NB4 (cell line): ENCODE data around the gene ZBTB7B.

Source experiments
- DNase-seq: peaks from one replicate; pipeline ENCODE4 v3.0.0; 2010; ENCODE audit warnings: low read depth
- H3K4me3 ChIP-seq: one replicate; pipeline ENCODE4 v1.5.1; 2011; ENCODE audit warnings: mild to moderate bottlenecking, low read depth, low read length, moderate library complexity
- CTCF ChIP-seq: IDR thresholded peaks from one replicate; pipeline ENCODE4 v1.5.1; 2012; ENCODE audit warnings: low read depth, low read length
- MAX ChIP-seq: IDR thresholded peaks from 2 replicates; pipeline ENCODE4 v1.6.1; 2011; ENCODE audit warnings: low read depth, low read length
- MYC ChIP-seq: IDR thresholded peaks from 2 replicates; pipeline ENCODE4 v1.6.1; 2011; ENCODE audit warnings: low read depth, low read length
- POLR2A ChIP-seq: IDR thresholded peaks from 2 replicates; pipeline ENCODE4 v1.6.1; 2011; ENCODE audit warnings: mild to moderate bottlenecking; ENCODE audit not compliant: insufficient read length; ENCODE audit errors: extremely low read depth

The ZBTB7B gene

DNA sequence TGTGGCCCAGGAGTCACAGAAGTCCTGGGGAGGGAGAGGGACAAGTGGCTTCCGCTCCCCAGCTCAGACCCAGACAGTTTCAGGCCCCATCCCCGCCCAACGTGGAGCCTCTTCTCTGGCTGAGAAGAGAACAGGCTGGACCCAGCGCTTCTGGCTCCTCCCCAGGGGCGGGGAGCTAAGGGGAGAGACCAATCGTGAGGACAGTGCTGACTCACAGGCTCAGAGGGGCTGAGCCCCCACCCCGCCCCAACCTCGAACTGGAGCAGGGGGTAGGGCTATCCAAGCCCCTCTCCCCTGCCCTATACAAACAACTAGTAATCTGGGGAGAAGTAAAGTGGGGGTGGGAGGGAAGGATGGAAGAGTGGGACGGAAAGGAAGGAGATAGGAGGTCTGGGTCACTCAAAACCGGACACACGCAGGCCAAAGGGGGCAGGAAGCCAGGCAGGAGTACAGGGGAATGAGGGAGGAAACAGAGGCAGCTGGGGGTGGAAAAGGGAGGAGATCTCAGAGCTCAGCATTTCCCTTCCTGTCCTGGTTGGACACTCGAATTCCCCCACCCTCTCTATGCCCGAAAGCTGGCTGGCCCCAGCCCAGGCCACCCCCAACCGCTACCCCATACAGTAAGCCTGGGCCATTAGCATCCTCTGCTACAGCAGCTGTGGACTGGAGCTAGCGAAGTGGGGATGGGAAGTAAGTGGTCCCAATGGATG lies 31.8 kb upstream of the ZBTB7B start, which contains the start of gene SHC1:
SHC1 (minus strand) TSS at position 117 of the 710 bp plus-strand sequence. CDS start 221 bp downstream, outside the sequence.
- DNase-seq, result peak; percentile 68
- TF ChIP-seq POLR2A (peak; percentile 47), CTCF (no peak)
- peak within 1 kb of the TSS; percentile 3 for H3K4me3 ChIP-seq

DNA sequence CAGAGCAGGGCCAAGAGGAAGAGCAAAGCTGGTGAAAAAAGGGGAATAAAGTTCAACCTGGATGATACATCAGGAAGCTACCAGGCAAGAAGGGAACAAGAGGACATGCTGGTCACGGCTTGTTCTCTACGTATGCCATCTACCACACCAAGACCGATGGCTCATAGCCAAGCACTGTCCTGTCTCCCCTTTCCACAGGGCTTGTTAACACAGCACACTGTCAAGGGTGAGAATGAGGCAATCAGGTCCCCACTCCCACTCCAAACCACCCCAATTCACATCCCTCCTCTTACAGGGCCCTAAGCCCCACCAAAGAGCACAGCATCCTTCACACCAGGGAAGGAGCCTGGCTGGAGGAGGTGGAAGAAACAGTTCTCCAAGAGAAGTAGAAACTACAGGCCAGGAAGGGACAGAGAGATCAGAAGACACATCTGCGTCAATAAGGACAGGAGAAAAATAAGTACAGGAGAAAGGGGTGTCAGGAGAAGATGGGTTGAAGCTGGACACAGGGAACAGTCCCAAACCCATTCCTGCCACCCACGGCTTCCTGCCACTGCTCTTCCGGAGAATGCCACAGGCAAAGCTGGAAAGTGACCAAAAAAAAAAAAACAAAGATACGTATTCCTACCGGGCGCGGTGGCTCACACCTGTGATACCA lies 31.1 kb upstream of the ZBTB7B start:
- no peak for DNase-seq
- H3K4me3 ChIP-seq, result peak overlapping the region; percentile 3
- TF ChIP-seq MAX, result no peak
- TF ChIP-seq CTCF, result no peak
- TF ChIP-seq POLR2A, result no peak
- TF ChIP-seq MYC, result no peak

DNA sequence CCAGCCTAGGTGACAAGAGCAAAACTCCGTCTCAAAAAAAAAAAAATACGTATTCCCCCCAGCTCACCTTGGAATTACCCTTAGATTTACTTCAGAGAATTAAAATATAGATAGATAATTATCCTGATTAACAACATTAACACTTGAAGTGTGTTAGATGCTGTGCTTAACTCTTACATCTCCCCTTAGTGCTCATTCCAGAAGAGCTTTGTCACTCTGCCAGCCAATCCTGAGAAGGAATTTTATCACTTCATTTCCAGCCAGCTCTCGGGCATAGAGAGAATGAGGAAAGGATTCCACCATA lies 30.4 kb upstream of the ZBTB7B start:
- TF ChIP-seq MYC, result no peak
- TF ChIP-seq MAX, result no peak
- no peak for TF ChIP-seq CTCF
- TF ChIP-seq POLR2A, result no peak
- no peak overlapping the region for H3K4me3 ChIP-seq
- DNase-seq, result no peak

- H3K4me3 ChIP-seq, result peak overlapping the region; percentile 86
- DNase-seq, result no peak
- no peak for TF ChIP-seq CTCF
- no peak for TF ChIP-seq MAX
- no peak for TF ChIP-seq MYC
- no peak for TF ChIP-seq POLR2A
Measured at GRCh38 chr1:154972517-154973343, 29.9 kb upstream of the ZBTB7B start.

- peak; percentile 95 for DNase-seq
- peak; percentile 20 for TF ChIP-seq POLR2A
- no peak; the same call in 1 of the 2 replicates for TF ChIP-seq MAX
- peak overlapping the region; percentile 86 for H3K4me3 ChIP-seq
Measured at GRCh38 chr1:154973344-154974101, 29.1 kb upstream of the ZBTB7B start.
